ENCODE data around the gene KLHDC8A.
"Not testable (repeated sequence)": the region's sequence is repeated elsewhere in the genome, so short reads cannot be mapped to it uniquely, and the experiment has no call there.

KLHDC8A gene

GRCh38 chr1:205370780-205371179 lies 14.1 kb upstream of the KLHDC8A start:
- DNase-seq: no peak

GRCh38 chr1:205369701-205370123 lies 13.0 kb upstream of the KLHDC8A start:
- no peak for DNase-seq

- no peak for DNase-seq
These were observed 11.8 kb upstream of the KLHDC8A start for GRCh38 chr1:205368478-205368877.

DNA sequence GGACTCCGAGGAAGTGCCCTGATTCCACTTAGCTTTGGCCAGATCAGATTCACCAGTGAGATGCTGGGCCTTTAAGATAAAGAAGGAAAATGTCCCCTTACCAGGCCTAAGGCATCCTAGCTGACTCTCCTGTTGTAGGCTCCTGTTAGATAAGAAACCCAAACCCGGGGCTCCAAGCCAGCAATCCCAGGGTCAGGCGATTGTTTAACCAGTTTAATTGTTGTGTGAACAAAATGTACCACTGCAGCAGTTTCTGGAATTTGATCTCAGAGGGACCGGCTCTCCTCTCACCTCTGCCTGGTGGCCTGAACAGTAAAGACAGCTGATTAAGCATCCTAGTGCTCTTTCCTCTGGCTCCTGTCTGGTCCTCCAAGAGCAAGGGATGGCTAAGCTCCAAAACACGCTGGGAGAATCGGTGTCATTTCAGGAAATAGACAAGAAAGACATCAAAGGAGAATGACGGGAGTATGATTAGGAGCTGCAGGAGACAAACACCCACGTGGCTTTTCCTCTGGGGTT lies 9.3 kb upstream of the KLHDC8A start:
- no peak for DNase-seq

- not testable (repeated sequence) for DNase-seq
These were observed 8.4 kb upstream of the KLHDC8A start for GRCh38 chr1:205365086-205365485.

DNA sequence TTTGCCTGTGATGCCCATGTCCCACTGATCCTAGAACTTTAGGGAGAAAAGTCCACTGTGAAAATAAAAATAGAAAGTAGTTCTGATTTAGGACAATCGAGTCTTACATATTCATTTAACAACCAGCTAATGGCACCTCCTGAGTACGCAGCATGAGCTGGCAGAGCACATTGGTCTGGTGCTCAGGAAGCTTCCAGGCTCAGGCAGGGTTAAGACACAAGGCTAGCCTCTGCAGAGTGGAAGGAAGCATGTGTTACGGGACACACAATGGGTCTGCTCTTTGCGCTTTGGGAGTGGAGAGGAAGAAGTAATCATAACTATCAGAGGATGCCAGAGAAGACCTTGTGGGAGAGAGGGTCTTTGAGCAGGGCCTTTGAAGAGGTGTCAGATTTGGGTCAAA lies 4.2 kb upstream of the KLHDC8A start:
- DNase-seq: no peak

DNA sequence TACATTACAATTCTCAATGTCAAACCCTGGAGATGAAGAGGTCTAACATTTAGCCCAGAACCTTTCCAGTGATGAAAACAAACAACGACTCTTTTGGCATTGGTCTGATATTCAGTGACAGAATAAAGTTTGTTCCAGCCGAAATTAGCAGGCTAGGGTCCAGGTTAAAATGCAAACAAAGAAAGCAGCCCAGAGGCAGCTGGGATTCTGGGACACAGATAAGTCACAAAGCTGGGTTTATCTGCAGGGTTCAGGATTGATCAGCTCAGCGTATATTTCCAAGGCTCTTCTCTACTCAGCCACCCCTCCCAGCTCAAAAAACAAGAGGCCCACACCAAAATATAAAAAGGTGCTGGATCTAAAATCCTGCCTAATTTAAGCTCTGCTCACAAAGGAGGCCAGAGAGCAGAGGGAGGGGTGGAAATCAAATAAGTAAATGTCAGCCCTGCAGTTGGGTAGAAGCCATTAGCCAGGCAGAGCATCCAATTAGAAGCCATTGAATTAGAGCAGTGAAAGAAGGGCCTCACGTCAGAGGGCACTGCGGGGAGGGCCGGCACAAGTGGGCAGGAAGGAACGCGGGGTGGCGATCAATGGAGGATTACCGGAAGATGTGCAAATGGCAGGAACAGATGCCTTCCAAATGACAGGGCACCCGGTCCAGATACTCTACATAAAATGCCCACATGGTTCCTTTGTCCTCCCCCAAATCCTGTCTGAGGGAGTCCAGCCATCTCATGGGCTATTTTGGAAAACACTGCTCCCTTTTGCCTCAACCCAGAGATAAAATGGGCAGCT lies 3.2 kb upstream of the KLHDC8A start:
- DNase-seq: no peak

DNA sequence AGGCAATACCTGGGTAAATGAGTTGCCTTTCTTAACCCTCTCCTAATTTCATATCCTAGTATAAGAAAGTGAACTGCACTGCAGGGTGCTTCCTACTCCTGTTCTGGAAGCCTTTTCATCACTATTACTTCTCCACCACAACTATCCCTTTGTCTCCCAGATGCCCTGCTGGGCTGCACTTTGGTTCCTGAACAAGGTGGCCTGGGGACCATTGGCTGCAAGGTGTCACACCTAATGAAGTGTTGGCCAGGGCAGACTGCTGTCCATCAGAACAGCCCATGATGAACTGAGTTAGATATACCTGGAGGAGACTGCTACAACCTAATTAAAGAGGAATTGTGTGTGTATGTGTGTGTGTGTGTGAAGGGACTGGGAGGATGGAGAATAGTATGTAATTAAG lies 1.9 kb upstream of the KLHDC8A start:
- no peak for DNase-seq

GRCh38 chr1:205357567-205357966 lies 845 bp upstream of the KLHDC8A start:
- no peak for DNase-seq

DNA sequence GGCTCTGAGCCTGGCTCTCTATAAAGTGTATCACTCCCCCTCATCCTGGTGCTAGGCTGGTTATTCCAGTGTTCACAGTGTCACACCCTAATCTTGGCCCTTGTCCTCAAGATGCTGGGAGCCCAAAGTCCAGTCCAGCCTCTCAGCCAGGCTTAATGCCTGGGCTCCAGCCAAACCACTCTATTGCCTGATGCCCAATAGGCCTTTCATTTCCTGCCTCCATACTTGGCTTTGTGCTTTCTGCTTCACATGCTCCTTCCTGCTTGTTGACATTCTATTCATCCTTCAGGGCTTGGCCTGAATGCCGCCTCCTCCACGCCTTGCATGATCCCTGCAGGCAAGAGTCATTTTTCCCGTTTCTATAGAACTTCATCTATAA lies 1.7 kb downstream of the KLHDC8A start:
- no peak for DNase-seq

- no peak for DNase-seq
These were observed 2.3 kb downstream of the KLHDC8A start for GRCh38 chr1:205354259-205355074.

DNA sequence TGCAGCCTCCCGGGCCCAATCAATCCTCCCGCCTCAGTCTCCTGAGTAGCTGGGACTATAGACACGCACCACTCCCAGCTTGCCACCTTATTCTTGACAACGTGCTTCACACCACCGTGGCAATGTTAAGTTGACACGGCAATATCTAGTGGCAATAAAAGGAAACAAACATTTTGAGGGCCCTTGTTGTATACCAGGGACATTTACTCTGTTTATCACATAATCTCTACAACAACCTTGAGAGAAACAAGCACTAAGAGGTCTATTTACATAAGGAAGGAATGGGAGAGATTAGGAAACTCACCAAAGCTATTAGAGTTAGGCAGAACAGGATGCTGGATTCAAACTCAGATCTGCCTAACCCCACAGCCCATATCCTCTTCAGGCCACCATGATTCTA lies 3.1 kb downstream of the KLHDC8A start:
- no peak for DNase-seq

DNA sequence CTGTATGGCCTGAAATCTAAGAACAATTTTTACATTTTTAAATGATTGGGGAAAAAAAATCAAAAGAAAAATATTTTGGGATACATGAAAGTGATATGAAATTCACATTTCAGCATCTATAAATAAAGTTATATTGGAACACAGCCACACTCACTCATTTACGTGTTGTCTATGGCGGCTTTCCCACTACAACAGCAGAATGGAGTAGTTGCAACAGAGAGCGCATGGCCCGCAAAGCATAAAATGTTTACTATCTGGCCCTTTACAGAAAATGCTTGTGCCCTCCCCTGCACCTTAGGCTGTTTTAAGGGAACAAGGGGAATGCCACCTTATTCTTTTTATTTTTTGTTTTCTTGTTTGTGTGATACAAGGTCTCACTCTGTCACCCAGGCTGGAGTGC lies 3.5 kb downstream of the KLHDC8A start:
- DNase-seq: no peak

- no peak for DNase-seq
These were observed 4.6 kb downstream of the KLHDC8A start for GRCh38 chr1:205351984-205352713.

GRCh38 chr1:205350691-205351141 lies 6.0 kb downstream of the KLHDC8A start:
- DNase-seq: no peak

- no peak for DNase-seq
These were observed 6.6 kb downstream of the KLHDC8A start for GRCh38 chr1:205350124-205350523.

DNA sequence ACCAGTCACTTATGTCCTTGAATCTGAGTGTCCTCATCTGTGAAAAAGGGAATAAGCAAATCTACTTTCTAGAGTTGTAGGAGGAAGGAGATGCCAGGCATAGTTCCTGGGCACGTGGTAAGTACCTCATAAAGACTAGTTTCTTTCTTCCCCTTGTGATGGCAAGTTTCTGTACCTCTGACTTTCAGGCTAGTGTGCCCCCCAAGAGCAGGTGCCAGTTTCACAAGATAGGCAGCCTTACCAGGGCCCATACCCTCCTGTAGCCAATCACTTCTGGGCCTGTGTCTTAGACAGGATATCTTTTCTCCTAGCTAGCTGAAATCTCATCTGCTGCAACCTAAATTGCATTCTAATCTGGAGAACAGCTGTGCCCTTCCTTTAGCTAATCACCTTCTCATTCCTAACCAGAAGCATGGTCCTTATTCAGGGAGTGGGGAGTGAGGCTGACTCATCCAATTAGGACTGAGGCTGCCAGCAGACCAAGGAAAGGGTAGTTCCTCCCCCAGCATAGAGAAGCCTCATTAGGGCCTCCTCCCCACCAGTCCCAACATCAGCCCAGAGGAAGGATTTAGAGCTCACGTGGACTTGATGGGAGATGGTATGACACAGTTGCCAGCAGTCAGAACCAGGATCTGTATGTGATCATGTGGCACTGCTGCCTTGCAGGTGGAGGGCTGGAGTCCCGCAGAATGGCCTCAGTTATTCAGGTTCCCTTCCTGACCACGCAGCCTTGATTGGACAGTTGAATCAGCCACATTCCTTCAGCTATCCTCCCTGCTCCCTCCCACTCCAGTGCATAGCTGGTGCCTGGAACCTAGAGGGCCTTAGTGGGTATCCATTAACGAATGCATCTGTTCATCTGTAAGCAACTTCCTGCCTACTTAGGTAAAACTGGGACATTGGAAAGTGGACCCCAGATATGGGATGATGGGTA lies 7.9 kb downstream of the KLHDC8A start:
- no peak for DNase-seq

DNA sequence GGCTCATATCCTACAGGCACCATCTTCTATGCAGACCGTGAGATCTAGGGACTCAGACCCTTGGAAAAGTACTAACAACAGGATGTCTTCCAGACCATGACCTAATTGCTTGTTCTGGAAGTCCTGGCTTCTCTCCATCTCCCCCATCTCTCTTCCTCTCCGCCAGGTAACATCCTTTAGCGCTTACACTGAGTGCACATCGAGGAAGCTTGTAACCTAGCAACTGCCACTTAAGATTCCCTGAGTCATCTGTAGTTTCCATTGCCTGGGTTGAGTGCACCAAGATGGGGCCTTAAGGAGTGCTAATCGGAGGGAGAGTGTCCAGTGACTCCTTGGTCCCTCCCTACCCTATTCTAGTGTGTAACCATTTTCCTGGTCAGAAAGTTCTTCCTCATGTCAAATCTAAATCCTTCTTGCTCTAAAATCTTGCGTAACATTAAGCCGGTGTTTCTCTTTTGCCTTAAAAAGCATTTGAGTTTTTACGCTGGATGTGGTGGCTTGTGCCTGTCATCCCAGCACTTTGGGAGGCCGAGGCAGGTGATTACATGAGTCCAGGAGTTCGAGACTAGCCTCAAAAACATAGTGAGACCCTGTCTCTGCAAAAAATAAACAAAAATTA lies 9.7 kb downstream of the KLHDC8A start:
- no peak for DNase-seq

GRCh38 chr1:205345761-205346160 lies 11.0 kb downstream of the KLHDC8A start:
- DNase-seq: no peak

DNA sequence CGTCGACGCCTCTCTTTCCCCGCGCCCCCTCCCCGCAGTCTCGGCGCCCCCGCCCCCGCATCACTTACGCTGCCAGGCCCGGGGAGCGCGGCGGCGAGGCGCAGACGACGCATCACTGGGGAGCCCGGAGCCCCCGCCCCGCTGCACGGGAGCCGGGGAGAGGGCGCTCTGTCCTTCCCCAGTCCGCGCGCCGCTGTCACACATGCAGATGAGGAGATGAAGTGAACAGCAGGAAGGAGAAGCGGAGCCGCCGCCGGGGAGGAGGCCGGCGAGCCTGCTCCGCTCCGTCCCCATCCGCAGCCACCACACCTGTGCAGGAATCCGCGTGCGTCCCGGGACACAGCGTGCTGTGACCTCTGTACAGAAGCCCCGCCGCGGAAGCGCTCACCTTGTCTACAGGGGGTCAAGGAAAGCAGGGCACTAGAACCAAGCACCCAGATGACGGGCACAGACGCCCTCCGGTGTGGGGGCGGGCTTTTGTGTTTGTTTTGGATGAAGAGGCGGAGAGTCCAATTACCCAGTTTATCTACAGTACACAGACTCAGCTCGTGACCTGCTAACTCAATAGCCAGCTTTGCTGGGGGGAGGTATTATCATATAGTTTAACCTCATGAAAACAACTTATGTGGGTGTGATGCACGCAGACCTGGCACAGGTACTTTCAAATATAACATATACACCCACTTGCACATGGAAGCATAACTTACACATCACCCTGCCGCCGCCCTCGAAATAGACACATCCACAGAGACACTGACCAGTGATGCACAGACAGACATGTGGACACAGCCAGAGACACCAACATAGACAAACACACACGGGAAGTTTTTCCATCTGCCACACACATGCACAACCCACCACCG lies 12.4 kb downstream of the KLHDC8A start:
- no peak for DNase-seq

Measured in 8988T (cell line).